Stimulated activated CD4-positive, alpha-beta T cell treated with anti-CD3 and anti-CD28 coated beads, TNF-alpha, amount 100 ng/mL, for 1 hour (primary cell): ENCODE measurements around the gene ZFP36L2.
"Not testable (repeated sequence)": the region's sequence is repeated elsewhere in the genome, so short reads cannot be mapped to it uniquely, and the experiment has no call there.

Experiments
- DNase-seq, 3 donors: peaks; one replicate each; pipeline ENCODE4 v3.0.0-alpha.2; 2020; ENCODE audit warnings: low read depth in 3 of 3, low spot score in 1 of 3

Gene ZFP36L2

GRCh38 chr2:43210125-43210466 is 16.3 kb downstream of the ZFP36L2 start:
- DNase-seq = no peak

GRCh38 chr2:43209204-43209717 is 17.1 kb downstream of the ZFP36L2 start:
- no peak for DNase-seq

GRCh38 chr2:43207553-43208300 is 18.7 kb downstream of the ZFP36L2 start:
- DNase-seq = no peak

- DNase-seq = no peak
Observed at GRCh38 chr2:43206602-43207001, 19.8 kb downstream of the ZFP36L2 start.

GRCh38 chr2:43203373-43203772 is 23.0 kb downstream of the ZFP36L2 start:
- no peak for DNase-seq

DNA sequence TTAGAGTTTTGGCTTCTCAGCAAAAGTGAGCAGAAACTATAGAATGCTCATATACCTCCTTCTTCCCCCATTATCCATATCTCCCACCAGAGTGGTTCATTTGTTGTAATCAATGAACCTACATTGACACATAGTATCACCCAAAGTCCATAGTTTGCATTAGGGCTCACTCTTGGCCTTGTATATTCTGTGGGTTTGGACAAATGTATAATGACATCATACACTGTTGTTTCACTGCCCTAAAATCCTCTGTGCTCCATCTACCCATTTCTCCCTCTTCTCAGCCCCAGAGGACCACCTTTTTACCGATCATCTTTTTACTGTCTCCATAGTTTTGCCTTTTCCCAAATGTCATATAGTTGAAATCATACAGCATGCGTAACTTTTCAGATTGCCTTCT is 24.1 kb downstream of the ZFP36L2 start:
- no peak for DNase-seq

- DNase-seq = no peak
Observed at GRCh38 chr2:43201497-43201896, 24.9 kb downstream of the ZFP36L2 start.

- DNase-seq = no peak
Observed at GRCh38 chr2:43201016-43201415, 25.4 kb downstream of the ZFP36L2 start.

- no peak for DNase-seq
Observed at GRCh38 chr2:43199492-43200488, 26.6 kb downstream of the ZFP36L2 start.

DNA sequence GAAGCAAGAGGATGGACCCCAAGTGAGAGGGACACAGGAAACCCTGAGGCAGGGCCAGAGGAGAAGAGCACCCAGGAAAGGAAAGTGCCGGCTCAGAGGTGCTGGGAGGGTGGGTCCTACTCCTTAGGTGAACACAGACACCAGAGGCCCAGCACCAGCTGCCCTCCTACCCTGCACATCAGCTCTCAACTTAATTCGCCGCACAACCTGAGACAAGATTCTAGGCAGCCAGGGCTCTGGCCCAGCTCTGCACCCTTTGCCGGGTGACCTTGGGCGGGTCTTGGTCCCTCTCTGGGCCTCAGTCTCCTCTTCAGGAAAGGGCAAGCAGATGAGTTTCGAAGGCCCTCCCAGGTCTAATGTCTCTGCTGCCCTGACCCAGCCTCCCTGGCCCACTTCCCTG is 28.1 kb downstream of the ZFP36L2 start:
- DNase-seq = no peak

DNA sequence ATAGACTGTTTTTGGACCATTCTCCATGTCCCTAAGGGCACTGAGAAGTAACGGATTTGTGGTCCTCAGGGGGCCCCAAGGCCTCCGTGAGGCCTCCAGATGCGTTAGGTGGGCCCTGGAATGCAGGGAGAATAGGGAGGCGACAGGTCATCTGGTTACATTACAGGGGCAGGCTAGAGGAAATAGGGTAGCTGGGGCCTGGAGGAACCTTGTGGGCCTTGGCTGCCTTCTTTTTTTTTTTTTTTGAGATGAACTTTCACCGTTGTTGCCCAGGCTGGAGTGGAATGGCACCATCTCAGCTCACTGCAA is 28.9 kb downstream of the ZFP36L2 start:
- no peak for DNase-seq

DNA sequence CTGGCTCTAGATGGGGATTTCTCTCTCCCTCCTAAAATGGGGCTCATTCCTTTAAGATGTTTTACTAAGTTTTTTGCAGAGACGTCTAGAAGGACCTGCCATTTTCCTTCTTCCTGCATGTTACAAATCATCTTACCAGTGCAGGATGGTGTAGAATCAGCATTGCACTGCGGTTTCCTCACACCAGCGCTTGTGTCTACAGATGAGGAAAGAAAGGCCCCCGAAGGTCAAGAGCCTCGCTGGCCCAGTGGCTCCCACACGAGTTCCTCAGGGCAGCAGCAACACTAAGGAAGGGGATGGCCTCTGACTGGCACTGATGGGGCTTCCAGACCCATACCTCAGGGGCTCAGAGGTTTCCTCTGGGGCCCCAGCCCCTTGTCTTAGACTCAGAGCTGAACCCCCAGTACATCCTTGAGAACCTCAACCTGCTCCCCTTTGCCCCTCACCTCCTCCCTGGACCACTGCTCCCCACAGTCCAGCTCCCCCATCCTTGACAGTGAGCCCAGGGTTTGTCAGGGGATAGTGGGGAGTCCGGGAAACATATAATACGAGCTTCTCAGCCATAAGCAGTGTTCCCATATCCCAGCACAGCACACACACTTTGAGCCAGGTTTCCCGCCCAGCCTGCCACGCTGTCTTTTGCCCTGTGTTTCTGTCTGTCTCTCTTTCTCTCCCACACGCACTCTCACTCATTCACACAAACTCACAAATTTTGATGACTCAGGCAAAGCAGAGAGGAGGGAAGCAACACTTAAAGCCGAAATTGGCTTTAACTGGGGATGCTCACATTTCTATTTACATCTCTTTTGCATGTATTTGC is 29.4 kb downstream of the ZFP36L2 start:
- DNase-seq = no peak

DNA sequence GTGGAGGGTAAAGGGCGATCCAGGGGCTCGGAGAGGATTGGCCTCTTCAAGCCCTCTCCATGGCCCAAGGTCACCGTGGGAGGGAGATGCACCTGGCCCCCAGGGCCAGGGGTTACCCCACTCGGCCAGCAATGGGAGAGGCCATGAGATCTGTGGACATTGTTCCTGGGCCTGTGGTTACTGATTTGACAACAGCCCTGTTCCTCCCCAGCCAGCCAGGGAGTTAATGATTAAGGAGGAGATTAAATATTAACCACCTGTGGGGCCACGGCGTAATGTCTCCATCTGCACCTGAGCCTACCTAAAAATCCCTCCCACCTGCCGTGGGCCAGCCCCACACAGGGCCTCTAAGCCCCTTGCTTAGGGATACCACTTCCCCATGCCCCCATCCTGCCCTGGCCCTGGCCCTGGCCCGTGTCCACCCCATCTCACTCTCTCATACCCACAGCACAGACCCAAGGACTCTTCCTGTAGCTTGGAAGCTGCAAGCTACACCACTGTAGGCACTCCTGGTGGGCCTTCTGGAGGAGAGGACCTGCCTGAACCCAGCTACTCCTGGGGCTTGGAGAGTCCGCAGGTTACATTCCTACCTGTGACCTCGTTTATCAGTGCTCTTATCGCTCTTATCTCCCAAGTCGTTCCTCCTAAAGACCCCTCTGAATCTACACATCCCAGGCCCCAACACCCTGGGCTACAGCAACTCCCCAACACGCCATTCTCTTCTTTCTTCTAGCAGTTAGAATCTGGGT is 32.1 kb downstream of the ZFP36L2 start:
- DNase-seq = no peak

DNA sequence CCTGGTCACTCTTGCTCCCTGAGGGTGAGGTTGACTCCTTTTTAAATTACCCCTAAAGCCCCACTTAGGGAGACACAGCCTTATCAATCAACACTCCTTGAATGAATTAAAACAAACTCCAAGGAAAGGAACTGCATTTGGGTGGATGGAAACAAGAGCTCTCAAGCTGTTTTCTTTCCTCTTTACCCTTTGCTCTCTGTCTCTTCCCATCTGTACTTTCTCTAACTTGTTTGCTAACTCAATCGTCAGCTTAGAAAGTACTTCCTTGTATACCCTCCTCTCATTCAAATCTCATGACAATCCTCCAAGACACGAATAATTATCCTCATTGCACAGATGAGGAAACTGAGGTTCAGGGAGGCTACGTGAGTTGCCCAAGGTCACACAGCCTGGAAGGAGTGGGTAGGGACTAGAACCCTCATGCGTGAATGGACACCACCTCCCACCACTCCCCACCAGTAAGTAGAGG is 32.7 kb downstream of the ZFP36L2 start:
- no peak for DNase-seq

DNA sequence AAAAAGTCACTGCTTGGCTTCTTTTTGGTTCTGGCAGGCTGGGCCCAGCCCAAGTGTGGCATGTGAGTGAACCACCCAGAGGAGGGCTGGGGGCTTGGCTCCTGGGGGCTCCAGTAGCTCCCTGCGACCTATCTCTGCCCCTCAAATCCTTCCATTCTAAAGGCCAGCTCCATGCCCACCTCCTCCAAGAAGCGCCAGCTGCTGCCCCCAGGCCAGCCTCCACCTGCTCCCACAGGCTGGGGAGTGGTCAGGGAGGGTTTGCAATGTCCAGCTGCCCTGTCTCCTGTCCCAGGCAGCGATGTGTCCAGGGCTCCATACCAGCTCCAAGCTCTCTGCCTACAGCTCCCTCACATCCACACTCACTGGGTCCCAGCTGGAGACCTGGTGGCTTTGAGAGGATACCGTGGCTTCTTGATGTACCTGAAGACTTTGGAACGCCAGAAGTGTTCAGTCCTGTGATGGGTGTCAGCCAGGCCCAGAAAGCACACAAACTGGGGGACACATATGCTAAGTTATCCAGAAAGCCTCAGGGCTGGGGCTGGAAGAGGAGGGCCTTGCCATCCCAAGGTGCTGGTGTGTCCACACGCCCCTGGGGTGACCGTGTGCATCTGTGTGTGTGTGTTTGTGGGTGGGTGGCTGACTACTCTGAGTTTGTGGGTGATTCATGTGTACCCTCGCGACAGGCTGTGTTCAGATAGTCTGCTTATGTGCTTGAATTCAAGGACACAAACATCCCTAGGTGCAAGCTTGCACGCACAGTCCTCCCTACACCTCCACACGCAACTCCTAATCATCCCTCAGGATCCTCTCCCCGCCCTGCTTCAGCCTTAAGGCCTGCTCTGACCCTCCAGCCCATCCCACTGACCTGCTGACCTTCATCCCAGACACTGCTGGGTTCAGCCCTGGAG is 33.4 kb downstream of the ZFP36L2 start:
- no peak for DNase-seq

GRCh38 chr2:43191947-43192516 is 34.4 kb downstream of the ZFP36L2 start:
- no peak for DNase-seq

GRCh38 chr2:43190311-43191052 is 35.9 kb downstream of the ZFP36L2 start:
- no peak for DNase-seq

GRCh38 chr2:43189861-43190260 is 36.5 kb downstream of the ZFP36L2 start:
- DNase-seq = not testable (repeated sequence)
